HG03565 (cell line): Measurements from ENCODE around the gene ADAMTS4.
A peak's percentile ranks its signal among the peaks of the same experiment; 100 is the strongest.

ENCODE experiments used
- ATAC-seq: cut with Tn5 transposase; IDR thresholded peaks from one replicate; pipeline ENCODE4 v1.9.1; 2021; ENCODE audit warnings: mild to moderate bottlenecking, moderate library complexity; ENCODE audit not compliant: unreplicated experiment

The ADAMTS4 gene

DNA sequence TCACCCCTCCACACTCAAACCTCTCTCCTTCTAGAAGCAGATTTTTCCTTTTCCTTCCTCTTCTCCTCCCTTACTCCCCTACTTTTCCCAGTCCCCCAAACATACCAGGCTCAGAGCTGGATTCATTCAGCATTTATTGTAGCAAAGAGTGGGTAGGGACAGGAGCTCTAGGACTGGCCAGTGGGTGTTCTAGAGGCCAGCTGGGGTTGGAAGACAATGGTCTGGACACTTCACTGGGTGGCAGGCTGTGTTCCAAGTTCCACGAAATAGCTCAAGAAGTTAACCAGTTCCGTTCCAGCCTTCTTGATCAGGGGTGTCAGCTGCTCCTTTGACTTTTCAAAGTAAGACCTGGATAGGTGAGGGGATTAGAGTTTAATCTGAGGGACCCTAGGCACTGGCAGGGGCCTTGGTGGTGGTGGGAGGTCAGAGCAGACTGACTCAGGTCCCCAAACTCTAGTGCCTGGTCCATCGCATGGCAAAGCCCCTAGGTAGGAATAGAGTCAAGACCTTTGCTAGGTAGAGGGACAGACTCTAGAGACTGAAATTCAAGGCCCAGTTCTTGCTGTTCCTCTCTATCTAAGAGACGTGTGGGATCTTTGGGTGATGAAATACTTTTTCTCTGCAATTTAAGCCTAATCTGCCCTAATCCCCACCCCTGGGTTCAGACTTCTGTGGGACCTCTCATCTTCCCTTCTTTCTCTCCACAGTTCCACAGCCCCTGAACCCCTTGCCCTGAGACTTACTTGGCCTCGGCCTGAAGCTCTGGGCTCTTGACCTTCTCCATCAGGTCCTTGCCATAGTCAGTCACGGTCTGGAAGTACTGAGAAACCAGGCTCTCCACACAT lies 23.5 kb upstream of the ADAMTS4 start:
- ATAC-seq = no peak

DNA sequence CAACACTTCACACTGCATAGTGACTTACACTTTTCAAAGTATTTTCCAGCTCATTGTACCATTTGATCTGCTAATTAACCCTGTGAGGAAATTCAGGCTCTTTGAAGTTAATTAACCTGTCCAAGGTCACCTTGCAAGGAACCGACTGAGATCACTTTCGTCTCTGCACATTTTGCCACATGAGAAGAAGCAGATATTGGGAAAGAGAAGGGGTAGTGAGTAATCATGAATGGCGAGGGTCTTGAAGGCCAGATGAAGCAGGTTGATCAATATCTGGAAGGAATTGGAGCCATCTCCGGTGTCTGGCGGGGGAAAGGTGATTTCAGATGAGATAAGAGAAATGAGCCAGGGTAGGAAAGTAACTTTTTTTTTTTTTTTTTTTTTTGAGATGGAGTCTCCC lies 21.1 kb upstream of the ADAMTS4 start:
- no peak for ATAC-seq

DNA sequence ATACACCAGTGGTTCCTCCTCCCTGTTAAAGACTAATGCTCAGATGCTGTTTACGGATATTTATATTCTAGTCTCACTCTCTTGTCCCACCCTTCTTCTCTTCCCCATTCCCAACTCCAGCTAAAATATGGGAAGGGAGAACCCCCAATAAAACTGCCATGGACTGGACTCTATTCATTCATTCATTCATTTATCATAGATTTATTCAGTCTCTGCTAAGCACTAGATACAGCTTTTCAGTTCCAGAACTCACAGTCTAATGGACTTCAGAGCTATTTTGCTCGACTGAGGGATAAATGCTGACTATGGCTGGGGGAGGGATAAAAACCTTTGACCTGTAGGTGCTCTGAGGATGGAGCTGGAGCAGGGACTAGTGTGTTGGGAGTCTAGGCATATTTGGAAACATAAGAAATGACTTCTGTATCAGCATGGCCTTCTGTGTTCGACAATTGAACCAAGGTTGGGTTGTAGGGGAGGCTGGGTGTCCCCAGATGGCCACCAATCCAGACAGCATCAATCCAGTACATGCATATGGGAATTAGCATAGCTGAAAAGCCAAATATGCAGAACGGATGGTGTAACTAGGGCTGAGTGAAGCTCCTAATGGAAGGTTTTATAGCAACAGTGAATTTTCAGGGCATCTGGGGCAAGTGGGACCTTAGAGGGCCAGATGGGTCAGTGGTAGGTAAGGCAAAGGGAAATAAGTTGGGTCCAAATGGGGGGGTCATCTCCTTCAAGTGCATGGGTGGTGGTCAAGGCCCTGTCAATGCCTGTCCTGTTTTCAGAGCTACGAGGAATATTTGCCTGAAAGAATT lies 20.4 kb upstream of the ADAMTS4 start:
- ATAC-seq = no peak

DNA sequence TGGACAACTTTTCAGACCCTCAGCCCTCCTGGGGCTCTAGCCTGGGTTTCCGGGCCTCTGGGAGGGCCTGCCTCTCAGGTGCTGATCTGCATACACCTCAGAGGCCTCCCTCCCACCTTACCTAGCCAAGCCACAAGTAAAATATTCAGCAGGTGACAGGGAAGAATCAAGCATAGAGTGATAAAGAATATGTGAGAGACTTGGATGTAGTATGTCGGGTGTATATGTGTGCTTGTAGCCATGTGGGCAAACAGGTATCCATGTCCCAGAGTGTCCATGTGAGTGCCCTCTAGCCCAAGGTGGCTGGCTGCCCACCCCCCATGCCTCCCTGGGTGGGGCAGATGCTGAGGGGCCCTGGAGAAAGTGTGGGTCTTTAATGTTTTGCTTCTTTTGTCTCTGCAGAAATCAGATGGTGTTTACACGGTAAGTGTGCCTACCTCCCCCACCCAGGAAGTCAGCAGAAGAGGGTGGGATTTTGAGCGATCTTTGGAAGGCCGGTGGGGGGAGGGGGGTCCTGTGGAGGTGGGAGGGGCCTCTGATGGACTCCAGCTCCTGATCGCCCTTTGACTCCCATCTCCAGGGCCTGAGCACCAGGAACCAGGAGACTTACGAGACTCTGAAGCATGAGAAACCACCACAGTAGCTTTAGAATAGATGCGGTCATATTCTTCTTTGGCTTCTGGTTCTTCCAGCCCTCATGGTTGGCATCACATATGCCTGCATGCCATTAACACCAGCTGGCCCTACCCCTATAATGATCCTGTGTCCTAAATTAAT lies 19.6 kb upstream of the ADAMTS4 start:
- ATAC-seq = no peak

DNA sequence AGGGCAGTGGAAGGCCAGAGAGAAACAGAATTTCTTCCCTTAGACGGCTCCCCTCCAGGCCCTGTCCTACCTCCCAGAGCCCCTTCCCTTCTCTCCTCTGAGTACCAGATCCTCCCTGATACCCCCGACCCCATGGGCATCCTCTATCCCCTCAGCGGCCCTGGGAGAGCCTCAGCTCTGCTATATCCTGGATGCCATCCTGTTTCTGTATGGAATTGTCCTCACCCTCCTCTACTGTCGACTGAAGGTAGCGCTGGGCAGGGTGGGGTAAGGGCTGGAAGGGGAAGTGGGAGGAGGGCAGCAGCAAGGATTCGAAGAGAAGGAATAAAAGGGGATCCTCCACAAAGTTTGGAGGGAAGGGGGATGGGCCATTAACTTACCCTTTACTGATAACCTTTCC lies 19.0 kb upstream of the ADAMTS4 start:
- no peak for ATAC-seq

DNA sequence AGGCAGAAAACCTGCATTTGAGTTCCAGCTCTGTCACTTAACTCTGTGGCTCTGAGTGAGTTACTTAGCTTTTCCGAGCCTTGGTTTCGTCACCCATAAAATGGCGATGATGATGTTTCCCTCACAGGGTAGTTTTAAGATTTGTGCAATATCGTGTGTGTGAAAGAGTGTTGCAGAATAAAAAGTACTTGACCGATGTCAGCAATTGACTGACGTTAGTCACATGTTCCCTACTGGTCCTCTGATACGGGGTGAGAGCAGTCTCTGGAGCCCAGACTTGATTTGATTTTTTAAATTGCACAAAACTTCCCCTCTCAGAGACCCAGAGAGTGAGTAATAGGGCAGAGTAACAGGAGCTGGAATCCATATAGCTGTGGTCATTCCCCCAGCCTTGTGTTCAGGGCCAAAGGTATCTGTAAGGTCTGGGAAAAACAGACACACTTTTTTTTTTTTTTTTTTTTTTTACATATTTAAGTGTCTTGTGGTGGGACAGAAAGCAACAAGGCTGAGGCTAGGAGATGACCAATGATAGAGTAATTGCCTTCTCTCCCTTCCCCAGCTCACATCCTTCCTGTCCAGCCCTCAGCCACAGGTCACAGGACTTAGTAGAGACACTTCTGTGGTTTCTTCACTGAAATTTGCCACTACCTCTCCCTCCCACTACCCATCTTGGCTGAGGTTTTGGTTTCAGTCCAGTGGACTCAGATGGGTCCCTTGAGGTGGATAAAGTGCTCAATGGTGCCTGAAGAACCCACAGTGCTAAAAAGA lies 18.3 kb upstream of the ADAMTS4 start:
- ATAC-seq = peak; percentile 83

DNA sequence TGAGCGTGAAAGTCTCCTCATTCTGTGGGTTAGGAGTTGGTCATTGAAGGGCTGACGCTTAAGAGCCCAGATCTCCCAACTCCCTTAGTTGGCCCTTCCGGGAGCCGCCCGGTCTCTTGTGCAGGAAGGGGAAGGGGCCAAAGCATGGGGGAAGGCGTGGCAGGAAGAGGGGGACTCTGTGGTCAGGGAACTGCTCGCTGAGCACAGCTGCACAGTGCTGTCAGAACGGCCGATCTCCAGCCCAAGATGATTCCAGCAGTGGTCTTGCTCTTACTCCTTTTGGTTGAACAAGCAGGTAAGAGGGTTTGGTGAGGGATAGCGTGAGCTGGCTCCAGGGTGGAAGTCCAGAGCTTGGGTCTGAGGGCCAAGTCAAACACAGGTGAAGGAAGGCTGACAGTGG lies 16.2 kb upstream of the ADAMTS4 start, which contains the start of gene FCER1G:
TSS of gene FCER1G (plus strand) at position 220 of the 400 bp plus-strand sequence. CDS start at position 247, 27 bp downstream.
- no peak for ATAC-seq

DNA sequence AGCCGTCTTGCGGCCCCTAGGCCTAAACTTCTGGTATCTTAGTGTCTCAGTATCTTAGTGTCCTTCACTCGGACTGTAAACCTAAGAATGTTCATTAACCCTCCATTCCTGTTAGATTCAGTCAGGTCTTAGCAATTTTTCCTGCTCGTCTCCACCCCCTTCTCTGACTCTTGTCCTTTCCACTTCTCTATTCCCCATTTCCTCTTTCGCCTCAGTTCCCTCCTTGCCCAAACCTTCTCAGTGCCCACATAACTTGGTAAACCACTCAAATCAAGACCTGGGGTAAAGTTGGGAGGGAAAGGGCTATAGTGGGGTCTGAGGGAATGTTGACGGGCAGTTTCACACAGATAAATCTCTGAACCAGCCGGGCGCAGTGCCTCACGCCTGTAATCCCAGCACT lies 15.5 kb upstream of the ADAMTS4 start:
- no peak for ATAC-seq

DNA sequence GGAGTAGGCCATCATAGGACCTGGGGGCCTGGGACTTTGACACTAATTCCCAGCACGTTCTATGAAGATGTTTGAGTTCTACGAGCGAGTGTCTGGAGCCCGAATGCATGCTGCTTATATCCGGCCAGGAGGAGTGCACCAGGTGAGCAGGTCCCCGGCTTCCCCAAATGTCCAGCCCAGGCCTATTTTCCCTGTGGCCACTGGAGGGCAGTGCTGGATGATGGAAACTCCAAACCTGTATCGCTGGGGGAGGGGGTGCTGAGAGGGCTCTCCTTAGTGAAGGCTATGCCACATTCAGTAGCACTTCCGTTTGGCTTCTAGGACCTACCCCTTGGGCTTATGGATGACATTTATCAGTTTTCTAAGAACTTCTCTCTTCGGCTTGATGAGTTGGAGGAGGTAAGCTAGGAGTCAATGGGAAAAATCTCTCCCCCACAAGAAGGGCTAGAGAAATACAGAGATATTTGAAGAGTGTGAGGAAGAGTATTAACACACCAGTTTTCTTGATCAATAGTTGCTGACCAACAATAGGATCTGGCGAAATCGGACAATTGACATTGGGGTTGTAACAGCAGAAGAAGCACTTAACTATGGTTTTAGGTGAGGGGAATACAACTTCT lies 11.0 kb upstream of the ADAMTS4 start:
- ATAC-seq = peak; percentile 51

DNA sequence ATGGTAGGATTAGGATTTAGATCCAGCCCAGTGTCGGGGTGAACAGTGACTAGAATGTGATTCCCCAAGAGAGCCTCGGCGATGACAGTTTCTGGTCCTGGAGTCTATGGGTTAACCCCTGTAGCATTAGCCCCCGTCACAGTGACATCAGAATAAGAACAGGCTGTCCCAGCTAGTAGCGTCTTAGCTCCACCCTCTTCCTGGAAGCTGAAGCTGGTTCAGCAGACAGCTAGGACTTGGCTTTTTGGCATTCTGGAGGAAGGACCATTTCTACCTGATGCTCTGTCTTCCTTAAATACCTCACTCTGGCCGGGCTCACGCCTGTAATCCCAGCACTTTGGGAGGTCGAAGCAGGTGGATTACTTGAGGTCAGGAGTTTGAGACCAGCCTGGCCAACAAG lies 8.3 kb upstream of the ADAMTS4 start:
- ATAC-seq = no peak

DNA sequence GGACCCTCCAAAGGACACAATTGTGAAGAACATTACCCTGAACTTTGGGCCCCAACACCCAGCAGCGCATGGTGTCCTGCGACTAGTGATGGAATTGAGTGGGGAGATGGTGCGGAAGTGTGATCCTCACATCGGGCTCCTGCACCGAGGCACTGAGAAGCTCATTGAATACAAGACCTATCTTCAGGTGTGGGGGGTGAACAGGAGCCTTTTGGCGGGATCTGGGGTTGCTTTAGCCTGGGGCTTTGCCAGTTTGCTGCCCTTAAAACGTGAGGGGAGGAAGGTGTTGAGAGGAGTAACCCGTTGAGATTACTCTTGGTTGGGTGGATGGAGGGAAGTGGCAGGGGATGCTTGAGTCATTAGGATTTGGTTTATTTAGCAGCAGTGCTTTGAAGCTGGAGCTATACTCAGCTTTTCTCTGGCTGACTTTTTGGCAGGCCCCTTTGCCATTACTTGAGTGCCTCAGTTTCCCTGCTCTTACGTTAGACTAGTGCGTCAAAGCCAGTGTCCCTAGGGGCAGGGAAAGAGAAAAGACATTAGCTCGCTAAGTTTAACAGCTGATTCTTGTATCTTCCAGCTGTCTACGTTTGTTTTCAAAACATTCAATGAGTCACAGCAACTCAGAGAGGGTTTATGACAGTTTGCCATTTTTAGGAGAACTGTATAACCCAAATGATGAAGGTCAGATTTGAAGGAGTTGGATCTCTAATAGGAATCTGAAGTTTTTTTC lies 7.7 kb upstream of the ADAMTS4 start:
- ATAC-seq = no peak

DNA sequence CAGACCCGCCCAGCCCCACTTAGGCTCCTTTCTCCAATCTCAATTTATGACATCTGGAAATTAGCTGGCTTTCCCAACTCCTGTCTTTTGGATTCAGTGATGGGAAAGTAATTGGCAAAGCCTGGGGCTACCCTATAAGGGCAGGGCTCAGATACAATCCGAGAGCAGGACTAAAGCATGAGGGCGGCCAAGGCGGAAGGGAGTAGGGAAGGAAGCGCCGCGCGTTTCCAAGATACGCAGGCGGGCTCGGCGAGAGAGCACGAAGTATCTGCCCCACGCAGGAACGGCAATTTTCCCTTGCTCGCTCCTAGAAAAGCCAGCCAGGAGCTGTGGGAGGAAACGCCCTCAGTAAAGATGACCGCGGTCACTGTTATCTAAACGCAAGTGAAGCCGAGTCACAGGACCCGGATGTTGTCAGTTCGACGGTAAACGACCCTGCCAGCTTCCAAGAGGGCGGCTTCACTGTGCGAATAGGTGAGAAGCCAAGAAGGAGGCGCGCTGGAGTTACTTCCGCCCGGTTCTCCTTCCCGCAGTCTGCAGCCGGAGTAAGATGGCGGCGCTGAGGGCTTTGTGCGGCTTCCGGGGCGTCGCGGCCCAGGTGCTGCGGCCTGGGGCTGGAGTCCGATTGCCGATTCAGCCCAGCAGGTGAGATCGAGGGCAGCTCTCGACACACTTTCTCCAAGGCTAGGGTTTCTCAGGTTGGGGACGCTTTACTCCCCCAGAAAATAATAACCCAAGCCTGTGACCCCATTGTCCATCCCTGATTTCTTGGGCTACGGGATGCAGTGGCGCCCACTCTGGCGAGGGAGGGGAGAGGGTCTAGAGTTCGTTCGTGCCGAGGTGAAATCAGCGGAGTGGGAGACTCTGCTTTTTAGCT lies 3.2 kb upstream of the ADAMTS4 start, which contains the start of gene NDUFS2:
TSS of gene NDUFS2 (plus strand) at position 532 of the 877 bp plus-strand sequence. CDS start at position 551, 19 bp downstream.
- peak; percentile 90 for ATAC-seq

DNA sequence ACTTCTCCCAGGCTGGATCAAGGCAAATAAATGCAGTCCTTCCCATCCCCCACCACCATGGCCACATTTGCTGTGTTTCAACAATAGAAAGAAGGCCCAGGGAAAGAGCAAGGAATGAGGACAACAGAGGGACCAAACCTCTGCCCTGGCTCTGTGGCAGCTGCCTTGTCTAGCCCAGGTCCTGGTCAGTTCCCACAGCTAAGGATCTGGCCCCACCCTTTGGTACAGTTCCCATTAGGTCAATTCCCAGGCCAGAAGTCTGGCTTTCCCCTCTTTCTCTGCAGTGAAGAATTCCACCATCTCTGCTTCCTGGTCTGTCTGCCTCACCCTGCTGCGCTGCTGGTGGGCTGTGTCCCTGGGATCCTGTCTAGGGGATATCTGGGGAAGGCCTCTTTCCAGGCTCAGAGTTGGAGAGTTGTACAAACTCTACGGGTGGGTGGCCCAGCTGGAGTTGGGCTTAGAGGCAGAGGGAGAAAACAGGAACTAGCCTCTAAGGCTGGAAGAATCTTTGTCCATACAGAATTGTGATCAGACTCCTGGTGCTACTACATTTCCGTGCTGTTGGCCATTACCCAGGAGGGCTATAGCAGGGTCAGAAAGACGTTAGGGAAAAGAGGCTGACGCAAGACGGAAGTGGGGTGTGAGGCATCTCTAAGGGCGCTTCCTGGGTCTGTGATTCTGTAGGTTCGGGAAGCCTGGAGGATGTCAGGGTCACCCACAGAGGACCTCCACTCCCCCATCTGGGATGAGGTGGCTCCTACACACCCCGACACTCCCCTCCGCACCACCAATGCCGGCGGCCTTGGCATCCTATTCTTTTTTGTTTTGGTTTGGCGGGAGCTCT lies 2.4 kb upstream of the ADAMTS4 start:
- ATAC-seq = no peak

DNA sequence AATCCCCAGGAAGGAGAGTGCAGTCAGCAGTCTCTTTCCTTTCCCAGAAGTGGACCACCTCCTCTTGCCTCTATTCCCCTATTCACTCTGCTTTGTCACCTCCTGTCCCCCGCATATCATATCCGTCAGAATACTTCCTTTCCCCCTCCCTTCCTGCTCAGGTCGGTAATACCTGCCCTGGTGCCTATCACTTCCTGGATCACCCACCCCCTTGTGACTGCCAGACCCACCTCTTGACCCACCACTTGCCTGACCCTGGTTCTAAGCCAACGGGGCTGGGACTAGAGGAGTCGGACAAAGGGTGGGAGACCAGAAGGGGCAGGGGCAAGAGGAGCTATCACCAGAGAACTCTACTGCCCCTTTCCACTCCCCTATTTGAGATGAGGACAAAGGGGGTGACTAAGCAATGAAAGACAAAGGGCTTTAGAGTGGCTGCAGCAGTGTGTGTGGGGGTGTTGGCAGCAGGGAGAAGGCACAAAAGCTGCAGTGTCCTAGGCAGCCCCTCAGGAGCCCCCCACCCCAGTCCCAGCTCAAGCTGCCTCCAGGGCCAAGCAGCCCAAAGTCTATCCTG lies 1.7 kb upstream of the ADAMTS4 start:
- no peak for ATAC-seq

DNA sequence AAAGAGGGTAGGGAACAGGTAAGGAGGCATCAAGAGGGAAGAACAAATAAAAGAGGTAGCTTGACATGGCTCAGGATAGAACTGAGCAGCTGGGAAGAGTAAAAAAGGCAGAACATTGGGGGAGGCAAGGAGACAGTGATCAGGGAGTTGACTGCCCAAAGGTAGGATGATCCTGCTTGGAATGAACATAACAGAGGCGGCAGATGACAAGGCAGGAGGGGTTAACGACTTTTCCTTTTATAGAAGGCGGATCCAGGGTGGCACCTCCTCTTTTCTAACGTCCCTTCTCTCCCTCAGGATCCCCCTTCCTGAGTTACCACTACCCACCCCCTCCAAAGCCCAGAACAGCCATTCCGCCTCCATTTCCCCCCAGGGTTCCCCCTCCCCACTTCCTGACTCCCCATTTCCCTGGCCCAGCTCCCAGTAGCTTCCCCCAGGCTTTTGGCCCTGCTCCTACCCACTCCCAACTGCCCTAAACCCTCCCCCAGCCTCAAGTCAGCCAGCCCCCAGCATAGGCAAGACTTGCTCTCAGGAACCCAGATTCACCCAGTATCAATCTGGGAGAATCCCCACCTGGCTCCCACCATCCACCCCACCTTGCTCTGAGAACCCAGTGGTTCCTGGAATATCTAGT lies 769 bp upstream of the ADAMTS4 start:
- no peak for ATAC-seq

DNA sequence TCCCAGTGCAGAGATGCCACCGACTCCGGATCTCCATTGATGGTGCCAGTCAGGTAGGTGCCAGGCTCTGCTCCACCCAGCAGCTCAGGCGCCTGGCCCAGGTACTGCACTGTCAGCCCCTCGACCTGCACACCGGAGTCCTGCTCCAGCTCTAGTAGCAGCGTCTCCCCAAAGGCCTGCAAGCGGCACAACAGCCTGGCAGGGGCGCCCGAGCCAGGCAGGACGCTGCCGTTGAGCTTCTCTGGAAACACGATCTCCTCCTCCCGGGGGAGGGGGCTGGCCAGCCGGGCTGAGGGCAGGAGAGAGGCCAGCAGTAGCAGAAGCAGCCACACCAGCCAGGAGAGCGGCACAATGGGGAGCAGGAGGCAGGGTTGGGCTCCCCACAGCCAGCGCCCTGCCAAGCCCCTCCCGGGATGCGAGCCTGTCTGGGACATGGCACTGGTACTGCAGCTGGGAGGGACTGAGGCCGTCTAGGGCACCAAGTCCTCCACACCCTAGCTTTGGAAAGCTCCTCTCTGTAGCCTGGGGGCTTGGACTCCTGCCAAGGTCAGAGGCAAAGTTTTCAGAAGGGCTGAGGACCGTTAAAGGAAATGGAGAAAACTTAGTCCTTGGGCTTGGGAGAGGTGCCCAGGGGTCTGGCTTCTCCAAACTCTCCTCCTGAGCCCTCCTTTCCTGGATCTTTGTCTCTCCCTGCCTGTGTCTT lies 509 bp downstream of the ADAMTS4 start:
- ATAC-seq = no peak
